ENCODE data around the gene USP3. TPM values are rescaled to one million over a fixed set of nuclear protein-coding genes. Genes with fewer than 3 reads are reported as not detected.

The USP3 gene
- total RNA-seq, 1 donor from 2014 or later = 74.5 TPM

DNA sequence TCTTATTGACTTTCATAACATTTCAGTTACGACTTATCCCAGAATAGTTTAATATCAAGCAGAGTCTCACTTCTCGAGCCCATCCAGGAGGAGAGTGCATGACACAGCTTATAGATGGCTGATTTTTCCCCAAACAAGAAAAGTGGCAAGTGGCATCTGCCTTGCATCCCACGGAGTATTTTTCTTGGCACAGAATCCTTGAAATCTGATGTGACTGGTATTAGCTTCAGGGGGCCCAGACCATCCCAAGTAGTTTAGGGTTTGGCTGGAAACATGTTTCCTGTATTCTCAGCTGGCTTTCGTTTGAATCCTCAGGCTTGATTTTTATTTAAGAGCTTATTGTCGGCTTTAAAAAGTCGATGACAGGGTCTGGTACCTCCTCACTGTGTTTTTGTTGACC lies 72.0 kb downstream of the USP3 start:
- Histone ChIP-seq H3K36me3 (peaks cover 92% of the 10 kb centered on the region), H3K4me1 (no peaks in the 10 kb centered on the region), H3K27me3 (ENCODE audit: low read depth) (no peaks in the 10 kb centered on the region), H3K27ac (no peak overlapping the region), H3K9me3 (no peaks in the 10 kb centered on the region), H3K4me3 (no peak overlapping the region)
- DNase-seq = no peak
- no peak for TF ChIP-seq CTCF (IDR thresholded peaks at IDR 0.05)
- intact Hi-C loops (cut with DNase I) = no loop called here
- no peak for ATAC-seq

DNA sequence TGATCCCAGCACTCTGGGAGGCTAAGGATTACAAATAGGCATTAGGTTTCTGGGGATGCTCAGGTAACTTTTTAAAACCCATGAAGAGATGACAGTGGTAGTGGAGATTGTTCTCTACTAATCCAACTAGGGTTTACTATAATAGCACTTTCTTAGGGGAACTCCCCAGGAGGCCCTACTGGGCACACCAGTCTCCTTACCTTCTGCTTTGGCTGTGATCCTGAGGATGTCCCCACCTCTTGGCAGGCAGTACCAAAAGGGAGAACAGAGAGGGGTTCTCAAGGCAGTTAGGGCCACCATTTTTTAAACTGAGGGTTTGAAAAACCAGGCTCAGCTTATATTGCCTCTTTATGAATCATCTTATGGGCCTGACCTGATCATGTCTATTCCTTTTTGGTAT lies 77.8 kb downstream of the USP3 start:
- TF ChIP-seq CTCF (IDR thresholded peaks at IDR 0.05) = no peak
- no peak overlapping the region for H3K4me3 ChIP-seq
- no peak overlapping the region for H3K27ac ChIP-seq
- H3K9me3 ChIP-seq = no peaks in the 10 kb centered on the region
- DNase-seq = no peak
- intact Hi-C loops (cut with DNase I) = no loop called here
- peaks cover 65% of the 10 kb centered on the region for H3K36me3 ChIP-seq
- H3K4me1 ChIP-seq = no peaks in the 10 kb centered on the region
- no peaks in the 10 kb centered on the region for H3K27me3 ChIP-seq (ENCODE audit: low read depth)
- no peak for ATAC-seq

DNA sequence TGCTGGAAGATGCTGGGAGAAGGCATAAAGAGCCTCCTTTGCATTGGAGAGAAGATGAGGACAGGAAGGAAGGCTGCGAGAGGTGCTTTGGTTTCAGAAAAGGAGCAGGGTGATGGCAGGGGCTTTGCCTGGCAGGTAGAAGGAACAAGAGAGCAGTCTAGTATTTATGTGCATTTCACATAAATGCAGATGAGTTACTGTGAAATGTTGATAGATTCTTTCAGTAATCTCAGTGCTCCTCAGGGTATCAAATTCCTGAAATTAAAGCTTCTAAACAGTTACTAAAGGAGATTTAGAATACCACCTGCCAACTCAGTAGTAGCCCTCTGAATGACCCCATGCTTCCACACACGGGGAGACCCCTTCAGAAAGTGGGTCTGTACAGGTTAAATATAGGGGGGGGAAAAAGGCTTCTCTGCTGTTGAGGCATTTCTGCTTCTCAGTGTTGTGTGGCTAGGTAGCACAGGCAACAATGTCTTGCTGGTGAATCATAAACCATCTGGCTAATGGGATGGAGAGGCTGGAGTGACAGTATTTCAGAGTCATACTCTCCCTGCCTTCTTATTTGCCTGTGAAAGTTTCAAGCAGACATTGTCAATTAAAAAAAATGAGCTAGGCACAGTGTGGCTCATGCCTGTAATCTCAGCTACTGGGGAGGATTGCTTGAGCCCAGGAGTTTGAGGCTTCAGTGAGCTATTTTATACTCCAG lies 78.5 kb downstream of the USP3 start:
- no peaks in the 10 kb centered on the region for H3K27me3 ChIP-seq (ENCODE audit: low read depth)
- intact Hi-C loops (cut with DNase I) = no loop called here
- no peak overlapping the region for H3K4me3 ChIP-seq
- no peak for TF ChIP-seq CTCF (IDR thresholded peaks at IDR 0.05)
- no peak overlapping the region for H3K27ac ChIP-seq
- peaks cover 63% of the 10 kb centered on the region for H3K36me3 ChIP-seq
- no peaks in the 10 kb centered on the region for H3K4me1 ChIP-seq
- no peak for ATAC-seq
- no peaks in the 10 kb centered on the region for H3K9me3 ChIP-seq
- DNase-seq = no peak

DNA sequence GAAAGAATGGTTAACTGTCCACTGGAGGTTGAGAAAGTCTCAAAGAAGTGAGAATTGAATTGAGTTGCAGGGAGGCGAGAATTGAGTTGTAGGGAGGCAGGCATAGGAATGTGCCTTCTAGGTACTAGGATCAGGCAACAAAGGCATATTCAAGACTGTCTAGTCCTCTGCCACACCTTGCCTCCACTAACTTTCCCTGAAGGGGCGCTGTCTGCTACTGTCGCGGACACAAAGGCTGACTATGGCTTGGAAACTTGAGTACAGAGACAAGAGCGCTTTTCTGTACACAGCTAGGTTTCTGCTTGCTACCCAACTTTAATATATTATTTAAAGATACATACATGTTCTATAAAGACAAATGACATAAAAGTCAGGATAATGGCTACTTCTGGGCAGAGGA lies 82.4 kb downstream of the USP3 start:
- H3K9me3 ChIP-seq = no peaks in the 10 kb centered on the region
- H3K4me1 ChIP-seq = no peaks in the 10 kb centered on the region
- TF ChIP-seq CTCF (IDR thresholded peaks at IDR 0.05) = no peak
- peaks cover 72% of the 10 kb centered on the region for H3K36me3 ChIP-seq
- no peaks in the 10 kb centered on the region for H3K27me3 ChIP-seq (ENCODE audit: low read depth)
- H3K27ac ChIP-seq = no peak overlapping the region
- DNase-seq (no peak), ATAC-seq (no peak)
- no peak overlapping the region for H3K4me3 ChIP-seq
- intact Hi-C loops (cut with DNase I) = no loop called here

DNA sequence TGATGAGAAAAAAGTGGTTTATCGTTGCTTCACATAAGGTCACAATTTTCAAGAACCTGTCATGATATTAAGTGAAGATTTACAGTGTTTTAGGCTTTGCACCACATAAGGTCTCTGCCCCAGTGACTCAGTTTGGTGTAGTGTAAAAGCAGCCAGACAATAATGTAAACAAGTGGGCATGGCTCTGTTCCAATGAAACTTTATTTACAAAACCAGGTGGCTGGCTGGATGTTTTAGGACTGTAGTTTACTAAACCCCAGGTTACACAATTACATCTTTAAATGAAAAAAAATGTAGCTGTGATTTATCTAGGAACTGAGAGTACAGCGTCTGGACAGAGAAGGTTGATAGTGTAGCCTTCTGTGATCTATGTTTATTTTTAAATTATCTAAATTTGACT lies 83.1 kb downstream of the USP3 start:
- Histone ChIP-seq H3K27me3 (ENCODE audit: low read depth) (no peaks in the 10 kb centered on the region), H3K36me3 (peaks cover 70% of the 10 kb centered on the region), H3K4me3 (no peak overlapping the region), H3K4me1 (no peaks in the 10 kb centered on the region), H3K9me3 (no peaks in the 10 kb centered on the region), H3K27ac (no peak overlapping the region)
- DNase-seq = no peak
- intact Hi-C loops (cut with DNase I) = no loop called here
- ATAC-seq = peak in 1 of 2 donors; percentile 28
- TF ChIP-seq CTCF (IDR thresholded peaks at IDR 0.05) = no peak

Measured in lower lobe of right lung (tissue), 2 donors.